Keratinocyte (primary cell): ENCODE measurements around the gene PPARA.

Experiments
- EZH2 ChIP-seq: IDR thresholded peaks from one replicate; pipeline ENCODE4 v1.6.1; 2012; ENCODE audit warnings: inconsistent platforms, mild to moderate bottlenecking, low read length, moderate library complexity
- TF ChIP-seq, protein P1 (sequence below), 3 experiments: IDR thresholded peaks in 1 of 3; conservative IDR thresholded peaks in 1 of 3; optimal IDR thresholded peaks in 1 of 3; 2 replicates in 2 of 3; 3 replicates in 1 of 3; pipeline versions ENCODE3 to v1.5.1; 2011; ENCODE audit warnings: low read length in 3 of 3, mild to moderate bottlenecking in 3 of 3, moderate library complexity in 2 of 3, control low read depth in 1 of 3, inconsistent platforms in 1 of 3; ENCODE audit not compliant: insufficient read depth in 2 of 3; ENCODE audit errors: extremely low read depth in 1 of 3

DNA sequence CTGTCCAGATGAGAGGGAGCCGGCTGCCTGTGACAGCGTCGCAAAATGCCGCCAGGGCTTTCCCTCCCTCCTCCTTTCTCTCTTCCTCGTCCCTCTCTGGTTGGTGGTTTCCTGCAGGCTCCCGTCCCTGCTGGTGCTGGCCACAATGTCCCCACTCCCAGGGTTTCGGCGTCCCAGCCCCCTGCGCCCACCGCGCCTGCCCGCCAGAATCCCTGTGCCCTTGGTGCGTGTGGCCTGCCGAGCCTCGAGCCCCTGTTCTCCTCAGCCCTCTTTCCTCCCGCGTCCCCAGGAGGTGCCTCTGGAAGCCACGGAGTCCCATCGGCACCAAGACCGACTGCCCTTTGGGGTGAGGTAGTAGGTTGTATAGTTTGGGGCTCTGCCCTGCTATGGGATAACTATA lies 37.9 kb upstream of the PPARA start:
- TF ChIP-seq, protein P1, sequence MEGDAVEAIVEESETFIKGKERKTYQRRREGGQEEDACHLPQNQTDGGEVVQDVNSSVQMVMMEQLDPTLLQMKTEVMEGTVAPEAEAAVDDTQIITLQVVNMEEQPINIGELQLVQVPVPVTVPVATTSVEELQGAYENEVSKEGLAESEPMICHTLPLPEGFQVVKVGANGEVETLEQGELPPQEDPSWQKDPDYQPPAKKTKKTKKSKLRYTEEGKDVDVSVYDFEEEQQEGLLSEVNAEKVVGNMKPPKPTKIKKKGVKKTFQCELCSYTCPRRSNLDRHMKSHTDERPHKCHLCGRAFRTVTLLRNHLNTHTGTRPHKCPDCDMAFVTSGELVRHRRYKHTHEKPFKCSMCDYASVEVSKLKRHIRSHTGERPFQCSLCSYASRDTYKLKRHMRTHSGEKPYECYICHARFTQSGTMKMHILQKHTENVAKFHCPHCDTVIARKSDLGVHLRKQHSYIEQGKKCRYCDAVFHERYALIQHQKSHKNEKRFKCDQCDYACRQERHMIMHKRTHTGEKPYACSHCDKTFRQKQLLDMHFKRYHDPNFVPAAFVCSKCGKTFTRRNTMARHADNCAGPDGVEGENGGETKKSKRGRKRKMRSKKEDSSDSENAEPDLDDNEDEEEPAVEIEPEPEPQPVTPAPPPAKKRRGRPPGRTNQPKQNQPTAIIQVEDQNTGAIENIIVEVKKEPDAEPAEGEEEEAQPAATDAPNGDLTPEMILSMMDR (optimal IDR thresholded peaks at IDR 0.05 in 1 of 3, IDR thresholded peaks at IDR 0.05 in 1 of 3, conservative IDR thresholded peaks at IDR 0.05 in 1 of 3; ENCODE audit: extremely low read depth in 1 of 3, insufficient read depth in 2 of 3, low read length in 3 of 3) = no peak
- no peak for TF ChIP-seq EZH2
